A549 (cell line): ENCODE results near the gene GMPR2. TPM values are rescaled to one million over a fixed set of nuclear protein-coding genes. Genes with fewer than 3 reads are reported as not detected.

Source experiments
- ATAC-seq, 2 experiments: fragments of 200-7000 bp in 1 of 2; fragments of >200 bp in 1 of 2; cut with Nextera tagmentation in 1 of 2; cut with Tn5 transposase in 1 of 2; 3 replicates each; pipeline versions ENCODE4 v1.8.0 to v1.9.1; 2018 to 2020; ENCODE audit warnings: mild to moderate bottlenecking in 1 of 2, moderate library complexity in 1 of 2
- CTCF ChIA-PET: fragments of 300-600 bp; sonication (Branson Sonifier 250); formaldehyde crosslinking; extraction: SDS; loops from one replicate; lab custom pipeline; 2021; ENCODE audit warnings: antibody characterized with exemption, inconsistent platforms; lab: Yijun Ruan, JAX
- POLR2A ChIA-PET: fragments of 350-600 bp; formaldehyde crosslinking; extraction: SDS; loops from one replicate; lab custom pipeline; 2021; ENCODE audit warnings: antibody characterized with exemption, inconsistent platforms; lab: Yijun Ruan, JAX
- DNase-seq, 2 experiments: peaks; one replicate each; pipeline versions ENCODE4 v3.0.0 to v3.0.0-alpha.2; 2011 to 2016; ENCODE audit warnings: low read depth in 1 of 2, low spot score in 1 of 2
- FAIRE-seq: peaks from 2 replicates; lab custom pipeline; 2011; peaks lifted over from hg19 to GRCh38; lab: Jason Lieb, UNC
- H3K27ac ChIP-seq, 2 experiments: fragments of >200 bp; sonication (Bioruptor Twin); formaldehyde crosslinking; 3 replicates each; pipeline ENCODE4 v1.5.1; 2016 to 2017
- H3K4me1 ChIP-seq: fragments of >200 bp; sonication (Bioruptor Twin); formaldehyde crosslinking; 3 replicates; pipeline ENCODE4 v1.6.1; 2016
- H3K4me2 ChIP-seq: fragments of >200 bp; sonication (Bioruptor Twin); formaldehyde crosslinking; 3 replicates; pipeline ENCODE4 v1.6.1; 2016
- H3K4me3 ChIP-seq: fragments of >200 bp; sonication (Bioruptor Twin); formaldehyde crosslinking; 3 replicates; pipeline ENCODE4 v1.5.1; 2016
- H3K9me3 ChIP-seq: fragments of >200 bp; sonication (Bioruptor Twin); formaldehyde crosslinking; 3 replicates; pipeline ENCODE4 v1.6.1; 2016
- BHLHE40 ChIP-seq: IDR thresholded peaks from 2 replicates; pipeline ENCODE4 v1.6.1; 2012; ENCODE audit warnings: low read depth, low read length, inconsistent platforms
- CBX2 ChIP-seq: fragments of 200-600 bp; sonication (generic); IDR thresholded peaks from 2 replicates; pipeline ENCODE4 v1.6.1; 2016; ENCODE audit warnings: low read depth, mild to moderate bottlenecking, borderline replicate concordance
- CBX8 ChIP-seq: fragments of 200-600 bp; sonication (generic); IDR thresholded peaks from 2 replicates; pipeline ENCODE4 v1.6.1; 2016
- CEBPB ChIP-seq, 2 experiments: fragments of >200 bp in 1 of 2; sonication (Bioruptor Twin) in 1 of 2; formaldehyde crosslinking in 1 of 2; IDR thresholded peaks; 2 replicates each; pipeline ENCODE4 v1.6.1; 2012 to 2016
- EHF ChIP-seq: fragments of 250-450 bp; sonication (Bioruptor Pico); IDR thresholded peaks from 2 replicates; pipeline ENCODE4 v1.5.0; 2020; ENCODE audit warnings: mild to moderate bottlenecking
- FOXS1 ChIP-seq: fragments of 250-450 bp; sonication (Bioruptor Pico); IDR thresholded peaks from 2 replicates; pipeline ENCODE4 v1.5.0; 2020; ENCODE audit warnings: mild to moderate bottlenecking, moderate library complexity
- HEYL ChIP-seq: fragments of 250-450 bp; sonication (Bioruptor Pico); IDR thresholded peaks from 2 replicates; pipeline ENCODE4 v1.8.0; 2021; ENCODE audit warnings: mild to moderate bottlenecking, moderate library complexity
- KDM1A ChIP-seq: fragments of 200-600 bp; sonication (generic); IDR thresholded peaks from 2 replicates; pipeline ENCODE4 v1.6.1; 2016; ENCODE audit warnings: low read depth, mild to moderate bottlenecking
- MAFK ChIP-seq: fragments of 450-650 bp; IDR thresholded peaks from 2 replicates; pipeline ENCODE4 v1.6.1; 2014; ENCODE audit not compliant: partially characterized antibody
- NFE2L2 ChIP-seq: fragments of 150-350 bp; conservative IDR thresholded peaks from 2 replicates; pipeline ENCODE4 v1.6.1; 2014; ENCODE audit warnings: low read length
- NR3C1 ChIP-seq: fragments of >200 bp; sonication (Bioruptor Twin); formaldehyde crosslinking; IDR thresholded peaks from 3 replicates; pipeline ENCODE4 v1.6.1; 2017
- PBX3 ChIP-seq: IDR thresholded peaks from 2 replicates; pipeline ENCODE4 v1.6.1; 2012
- PHF8 ChIP-seq: fragments of 200-600 bp; sonication (generic); IDR thresholded peaks from 2 replicates; pipeline ENCODE4 v1.6.1; 2016; ENCODE audit warnings: low read depth, mild to moderate bottlenecking, antibody characterized with exemption, moderate library complexity, borderline replicate concordance
- POLR2A ChIP-seq: IDR thresholded peaks from 2 replicates; pipeline ENCODE4 v1.6.1; 2012; ENCODE audit warnings: mild to moderate bottlenecking, low read length
- RCOR1 ChIP-seq: fragments of 150-350 bp; IDR thresholded peaks from 2 replicates; pipeline ENCODE4 v1.6.1; 2014; ENCODE audit warnings: antibody characterized with exemption, low read length, low read depth
- RNF2 ChIP-seq: fragments of 200-600 bp; sonication (generic); IDR thresholded peaks from 2 replicates; pipeline ENCODE4 v1.6.1; 2016; ENCODE audit warnings: low read depth, mild to moderate bottlenecking, antibody characterized with exemption, moderate library complexity, borderline replicate concordance
- TFCP2L1 ChIP-seq: fragments of 250-450 bp; sonication (Bioruptor Pico); IDR thresholded peaks from 2 replicates; pipeline ENCODE4 v1.5.0; 2021; ENCODE audit warnings: mild to moderate bottlenecking
- ZFP36 ChIP-seq: fragments of 450-650 bp; IDR thresholded peaks from 2 replicates; pipeline ENCODE4 v1.6.1; 2014; ENCODE audit warnings: borderline replicate concordance; ENCODE audit not compliant: partially characterized antibody
- WGBS: methylation state at CpG from one replicate; pipeline ENCODE4 v1.1.6; 2017; ENCODE audit errors: missing lambda C conversion rate; 5-methylcytosine and 5-hydroxymethylcytosine counted together
- polyA plus RNA-seq, 4 experiments: library from polyadenylated mRNA; depleted of rRNA in 3 of 4; stranded (reverse); fragments of >200 nt; fragmentation: RNase III in 1 of 4; extraction: RNeasy Plus Mini Kit Qiagen cat#74134 plus additional on column Dnase treatment in 1 of 4; gene quantifications; 2 replicates in 3 of 4; 3 replicates in 1 of 4; pipeline ENCODE4 v1.2.3, GENCODE V29; 2011 to 2017
- TF ChIP-seq, protein P1 (sequence below): IDR thresholded peaks from 2 replicates; pipeline ENCODE4 v1.6.1; 2012
- TF ChIP-seq, protein P2 (sequence below): fragments of >200 bp; sonication (Bioruptor Twin); formaldehyde crosslinking; IDR thresholded peaks from 2 replicates; pipeline ENCODE4 v1.6.1; 2016
- TF ChIP-seq, protein P3 (sequence below): fragments of 250-450 bp; sonication (Bioruptor Pico); IDR thresholded peaks from 2 replicates; pipeline ENCODE4 v1.5.0; 2020; ENCODE audit warnings: low read depth, mild to moderate bottlenecking, moderate library complexity
- TF ChIP-seq, protein P4 (sequence below): fragments of 150-350 bp; IDR thresholded peaks from 2 replicates; pipeline ENCODE4 v1.6.1; 2014; ENCODE audit warnings: low read depth, mild to moderate bottlenecking, low read length

The GMPR2 gene
- polyA plus RNA-seq, 2 of the 4 experiments (the other 2 are of a cell fraction) = 70.0 to 91.7 TPM

DNA sequence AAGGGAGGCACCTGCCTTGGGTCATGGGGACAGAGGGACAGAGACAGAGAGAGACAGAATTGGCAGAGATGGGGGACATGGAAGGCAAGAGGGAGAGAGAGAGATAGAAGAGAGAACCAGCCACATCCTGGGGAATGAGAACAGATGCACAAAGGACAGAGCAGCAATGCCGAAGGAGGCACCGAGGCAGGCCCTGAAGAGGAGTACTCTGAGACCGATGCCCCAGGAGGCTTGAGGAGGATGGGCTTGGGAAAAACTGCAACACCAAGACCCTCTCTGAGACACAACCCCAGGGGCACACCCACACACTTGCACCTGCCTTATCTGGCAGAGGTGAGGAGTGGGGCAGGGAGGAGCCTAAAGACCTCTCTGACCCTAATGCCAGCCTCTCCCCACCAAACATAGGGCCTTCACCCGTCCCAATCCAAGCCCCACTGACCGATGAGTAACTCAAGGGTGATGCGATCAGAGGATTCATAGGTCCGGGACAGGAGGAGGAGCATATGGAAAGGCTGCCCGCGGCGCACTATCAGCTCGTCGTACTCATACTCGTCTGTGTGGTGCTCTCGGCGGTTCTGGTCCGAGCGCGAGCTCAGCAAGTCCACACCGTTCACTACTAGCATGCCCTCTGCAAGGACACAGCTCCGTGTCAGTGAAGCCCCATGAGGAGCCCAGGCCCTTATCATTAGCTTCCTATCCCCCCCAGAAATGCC, 28.7 kb downstream of the GMPR2 start:
- DNase-seq (no peak), FAIRE-seq (no peak), ATAC-seq (no peak)
- CTCF ChIA-PET = interaction anchor here (1.0 to 34.0 kb wide), 7 partner anchors 8 to 48 kb away, joined by 3 to 469 read pairs (median 4); partner anchors contain the start of genes CHMP4A, CIDEB, DHRS1 and LTB4R
- WGBS = 87% methylated on average over 20 of the region's 20 CpGs
- Histone ChIP-seq H3K9me3 (no peaks in the 10 kb centered on the region), H3K4me2 (no peak overlapping the region), H3K27ac (no peak overlapping the region), H3K4me1 (peaks cover 8% of the 10 kb centered on the region), H3K4me3 (no peak overlapping the region)
- POLR2A ChIA-PET = interaction anchor here (2.0 kb wide), 1 partner anchor 10 kb away, joined by 12 read pairs; the partner anchor contains the start of gene RABGGTA
- TF ChIP-seq MAFK (no peak), ZFP36 (no peak), TFCP2L1 (CRISPR knock-in tag) (no peak), NFE2L2 (no peak), PBX3 (no peak), PHF8 (no peak), FOXS1 (no peak), RCOR1 (no peak)
- TF ChIP-seq, protein P1, sequence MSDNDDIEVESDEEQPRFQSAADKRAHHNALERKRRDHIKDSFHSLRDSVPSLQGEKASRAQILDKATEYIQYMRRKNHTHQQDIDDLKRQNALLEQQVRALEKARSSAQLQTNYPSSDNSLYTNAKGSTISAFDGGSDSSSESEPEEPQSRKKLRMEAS = no peak
- TF ChIP-seq, protein P2, sequence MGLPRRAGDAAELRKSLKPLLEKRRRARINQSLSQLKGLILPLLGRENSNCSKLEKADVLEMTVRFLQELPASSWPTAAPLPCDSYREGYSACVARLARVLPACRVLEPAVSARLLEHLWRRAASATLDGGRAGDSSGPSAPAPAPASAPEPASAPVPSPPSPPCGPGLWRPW = no peak
- TF ChIP-seq, protein P3, sequence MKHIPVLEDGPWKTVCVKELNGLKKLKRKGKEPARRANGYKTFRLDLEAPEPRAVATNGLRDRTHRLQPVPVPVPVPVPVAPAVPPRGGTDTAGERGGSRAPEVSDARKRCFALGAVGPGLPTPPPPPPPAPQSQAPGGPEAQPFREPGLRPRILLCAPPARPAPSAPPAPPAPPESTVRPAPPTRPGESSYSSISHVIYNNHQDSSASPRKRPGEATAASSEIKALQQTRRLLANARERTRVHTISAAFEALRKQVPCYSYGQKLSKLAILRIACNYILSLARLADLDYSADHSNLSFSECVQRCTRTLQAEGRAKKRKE (CRISPR knock-in tag) = no peak
- TF ChIP-seq, all 56 proteins: peak for 0

GRCh38 chr14:24261969-24262327, 29.2 kb downstream of the GMPR2 start:
- no peak overlapping the region for H3K4me3 ChIP-seq
- no peak overlapping the region for H3K27ac ChIP-seq
- no peaks in the 10 kb centered on the region for H3K9me3 ChIP-seq
- H3K4me1 ChIP-seq = peaks cover 8% of the 10 kb centered on the region
- TF ChIP-seq POLR2A (no peak), RCOR1 (no peak), BHLHE40 (no peak), CBX8 (no peak), NFE2L2 (no peak), NR3C1 (no peak), KDM1A (no peak), CEBPB (IDR thresholded peaks at IDR 0.05) (no peak), HEYL (CRISPR knock-in tag) (no peak), CBX2 (no peak), EHF (no peak), RNF2 (no peak)
- TF ChIP-seq, protein P4, sequence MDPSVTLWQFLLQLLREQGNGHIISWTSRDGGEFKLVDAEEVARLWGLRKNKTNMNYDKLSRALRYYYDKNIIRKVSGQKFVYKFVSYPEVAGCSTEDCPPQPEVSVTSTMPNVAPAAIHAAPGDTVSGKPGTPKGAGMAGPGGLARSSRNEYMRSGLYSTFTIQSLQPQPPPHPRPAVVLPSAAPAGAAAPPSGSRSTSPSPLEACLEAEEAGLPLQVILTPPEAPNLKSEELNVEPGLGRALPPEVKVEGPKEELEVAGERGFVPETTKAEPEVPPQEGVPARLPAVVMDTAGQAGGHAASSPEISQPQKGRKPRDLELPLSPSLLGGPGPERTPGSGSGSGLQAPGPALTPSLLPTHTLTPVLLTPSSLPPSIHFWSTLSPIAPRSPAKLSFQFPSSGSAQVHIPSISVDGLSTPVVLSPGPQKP = no peak
- ChIA-PET CTCF (interaction anchor here (1.3 to 34.0 kb wide), 6 partner anchors 9 to 41 kb away, joined by 4 to 469 read pairs (median 8); partner anchors contain the start of genes CIDEB, DHRS1, LTB4R and LTB4R2), POLR2A (interaction anchor here (2.0 kb wide), 1 partner anchor 9 kb away, joined by 12 read pairs; the partner anchor contains the start of gene RABGGTA)
- no peak for ATAC-seq
- DNase-seq = no peak
- H3K4me2 ChIP-seq = no peak overlapping the region
- WGBS = 83% methylated on average over 12 of the region's 19 CpGs
- no peak for FAIRE-seq
